Measurements from ENCODE around the gene CFAP68. TPM values are rescaled to one million over a fixed set of nuclear protein-coding genes. Genes with fewer than 3 reads are reported as not detected.

Gene CFAP68
- total and polyA plus RNA-seq, 9 of the 15 experiments (the other 6 are each of a cell fraction or from before 2014, with no cell fraction given) = 22.8 to 72.3 (median 52.5) TPM

- TF ChIP-seq ZBTB26 (CRISPR knock-in tag; IDR thresholded peaks at IDR 0.05) = 0 out of 2 replicates have a peak, but pooled peaks have one; percentile 42
- TF ChIP-seq CBFB (CRISPR knock-in tag; IDR thresholded peaks at IDR 0.05) = no peak
- TF ChIP-seq RBM25 (IDR thresholded peaks at IDR 0.05; ENCODE audit: low read depth, low read length, severe bottlenecking) = no peak
- peak; percentile 55 for TF ChIP-seq HMGN3 (IDR thresholded peaks at IDR 0.05; ENCODE audit: borderline replicate concordance, extremely low read depth, insufficient read length, low read depth, low read length)
- TF ChIP-seq KLF13 (tag; IDR thresholded peaks at IDR 0.05; ENCODE audit: borderline replicate concordance, low read depth) = no peak
- no peak for TF ChIP-seq SREBF1 (IDR thresholded peaks at IDR 0.05; ENCODE audit: borderline replicate concordance, low read depth, low read length)
- no peak for TF ChIP-seq MEF2A (IDR thresholded peaks at IDR 0.05; ENCODE audit: control insufficient read depth, low read depth, low read length)
- no peak for TF ChIP-seq CEBPB (tag; IDR thresholded peaks at IDR 0.05)
- TF ChIP-seq GATAD2A (IDR thresholded peaks at IDR 0.05) = no peak
- no peak for TF ChIP-seq CBX5 (IDR thresholded peaks at IDR 0.05; ENCODE audit: borderline replicate concordance, low read depth)
- TF ChIP-seq NBN (IDR thresholded peaks at IDR 0.05; ENCODE audit: low read depth) = no peak; the same call in 1 of the 2 replicates
- no peak; the same call in 1 of the 2 replicates for TF ChIP-seq CREB3 (tag; conservative IDR thresholded peaks at IDR 0.05; ENCODE audit: low read depth)
- TF ChIP-seq ZNF696 (CRISPR knock-in tag; conservative IDR thresholded peaks at IDR 0.05) = no peak
- TF ChIP-seq ZNF398 (CRISPR knock-in tag; IDR thresholded peaks at IDR 0.05) = no peak
- peak; percentile 48; the same call in 1 of the 2 replicates for TF ChIP-seq ZNF668 (CRISPR knock-in tag; IDR thresholded peaks at IDR 0.05)
- no peak for TF ChIP-seq ZNF140 (CRISPR knock-in tag; IDR thresholded peaks at IDR 0.05)
- no peak for TF ChIP-seq ZNF655 (CRISPR knock-in tag; IDR thresholded peaks at IDR 0.05)
- no peak for TF ChIP-seq HMGXB4 (CRISPR knock-in tag; IDR thresholded peaks at IDR 0.05)
- TF ChIP-seq LCOR (CRISPR knock-in tag; IDR thresholded peaks at IDR 0.05) = peak; percentile 67; the same call in 1 of the 2 replicates
- TF ChIP-seq MECOM (CRISPR knock-in tag; IDR thresholded peaks at IDR 0.05) = no peak
These were observed 47.4 kb downstream of the CFAP68 start (continued) for GRCh38 chr11:111926505-111927391.
